GM13976 (cell line): ENCODE results near the gene PTPN21.

Experiments used
- DNase-seq: peaks from one replicate; pipeline ENCODE4 v3.0.0; 2012; ENCODE audit warnings: low spot score
- in situ Hi-C: fragments of 300-500 bp; cut with MboI; formaldehyde crosslinking; loops from one replicate; pipeline ENCODE4 v1.12.0; 2022; ENCODE audit warnings: low sequenced_read_pairs, mixed read lengths, inconsistent platforms; ENCODE audit not compliant: unreplicated experiment
- TF ChIP-seq, protein P1 (sequence below): IDR thresholded peaks from 2 replicates; pipeline ENCODE4 v1.5.1; 2012; ENCODE audit warnings: borderline replicate concordance, mild to moderate bottlenecking; ENCODE audit not compliant: insufficient read depth; ENCODE audit errors: extremely low read depth, missing control alignments, control extremely low read depth

Gene PTPN21

DNA sequence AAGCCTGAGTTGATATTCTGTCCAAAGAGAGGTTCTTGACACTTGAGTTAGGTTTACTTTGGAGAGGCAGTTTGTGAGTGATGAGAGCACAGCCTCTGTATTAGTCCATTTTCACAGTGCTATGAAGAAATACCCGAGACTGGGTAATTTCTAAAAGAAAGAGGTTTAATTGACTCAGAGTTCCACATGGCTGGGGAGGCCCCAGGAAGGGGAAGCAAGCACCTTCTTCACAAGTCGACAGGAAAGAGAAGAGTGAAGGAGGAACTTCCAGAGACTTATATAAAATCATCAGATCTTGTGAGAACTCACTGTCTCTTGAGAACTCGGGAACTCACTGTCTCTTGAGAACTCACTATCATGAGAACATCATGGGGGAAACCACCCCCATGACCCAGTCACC is 13.4 kb upstream of the PTPN21 start:
- TF ChIP-seq, protein P1, sequence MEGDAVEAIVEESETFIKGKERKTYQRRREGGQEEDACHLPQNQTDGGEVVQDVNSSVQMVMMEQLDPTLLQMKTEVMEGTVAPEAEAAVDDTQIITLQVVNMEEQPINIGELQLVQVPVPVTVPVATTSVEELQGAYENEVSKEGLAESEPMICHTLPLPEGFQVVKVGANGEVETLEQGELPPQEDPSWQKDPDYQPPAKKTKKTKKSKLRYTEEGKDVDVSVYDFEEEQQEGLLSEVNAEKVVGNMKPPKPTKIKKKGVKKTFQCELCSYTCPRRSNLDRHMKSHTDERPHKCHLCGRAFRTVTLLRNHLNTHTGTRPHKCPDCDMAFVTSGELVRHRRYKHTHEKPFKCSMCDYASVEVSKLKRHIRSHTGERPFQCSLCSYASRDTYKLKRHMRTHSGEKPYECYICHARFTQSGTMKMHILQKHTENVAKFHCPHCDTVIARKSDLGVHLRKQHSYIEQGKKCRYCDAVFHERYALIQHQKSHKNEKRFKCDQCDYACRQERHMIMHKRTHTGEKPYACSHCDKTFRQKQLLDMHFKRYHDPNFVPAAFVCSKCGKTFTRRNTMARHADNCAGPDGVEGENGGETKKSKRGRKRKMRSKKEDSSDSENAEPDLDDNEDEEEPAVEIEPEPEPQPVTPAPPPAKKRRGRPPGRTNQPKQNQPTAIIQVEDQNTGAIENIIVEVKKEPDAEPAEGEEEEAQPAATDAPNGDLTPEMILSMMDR: no peak
- in situ Hi-C loops: no loop called here
- no peak for DNase-seq

DNA sequence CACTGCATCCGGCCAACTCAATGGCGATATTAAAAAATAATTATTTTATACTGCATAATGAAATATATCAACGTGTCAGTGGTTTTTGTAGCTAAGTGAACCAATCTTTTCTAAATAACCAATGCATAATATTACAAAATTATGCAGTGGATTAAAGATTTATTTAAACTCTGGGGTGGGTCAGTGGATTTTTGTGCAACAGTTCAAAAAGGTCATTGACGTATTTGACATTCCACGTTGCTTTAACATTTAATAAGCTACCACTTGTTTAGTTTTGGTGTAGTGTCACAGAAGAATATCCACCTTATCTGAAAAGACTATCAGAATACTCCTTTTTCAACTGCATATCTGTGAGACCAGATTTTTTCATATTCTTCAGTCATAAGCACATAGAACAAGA is 10.6 kb upstream of the PTPN21 start:
- in situ Hi-C loops: no loop called here
- DNase-seq: no peak
- TF ChIP-seq, protein P1: no peak

DNA sequence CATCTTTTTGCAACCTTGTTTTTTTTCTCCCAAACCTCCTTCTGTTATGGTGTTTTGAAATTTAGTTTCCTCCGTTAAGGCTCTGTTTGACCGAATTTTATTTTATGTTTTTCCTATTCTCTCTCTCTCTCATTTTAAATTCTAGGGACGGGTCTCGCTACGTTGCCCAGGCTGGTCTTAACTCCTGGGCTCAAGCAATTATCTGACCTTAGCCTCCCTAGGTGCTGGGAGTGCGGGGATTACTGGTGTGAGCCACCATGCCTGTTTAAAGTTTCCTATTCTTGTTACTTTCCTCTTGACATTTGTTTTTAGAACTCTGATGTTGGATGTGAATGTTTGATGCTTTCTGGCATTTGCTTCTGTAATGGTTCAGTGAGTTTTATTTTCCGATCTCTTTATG is 9.0 kb upstream of the PTPN21 start:
- TF ChIP-seq, protein P1: no peak
- in situ Hi-C loops: no loop called here
- DNase-seq: no peak

DNA sequence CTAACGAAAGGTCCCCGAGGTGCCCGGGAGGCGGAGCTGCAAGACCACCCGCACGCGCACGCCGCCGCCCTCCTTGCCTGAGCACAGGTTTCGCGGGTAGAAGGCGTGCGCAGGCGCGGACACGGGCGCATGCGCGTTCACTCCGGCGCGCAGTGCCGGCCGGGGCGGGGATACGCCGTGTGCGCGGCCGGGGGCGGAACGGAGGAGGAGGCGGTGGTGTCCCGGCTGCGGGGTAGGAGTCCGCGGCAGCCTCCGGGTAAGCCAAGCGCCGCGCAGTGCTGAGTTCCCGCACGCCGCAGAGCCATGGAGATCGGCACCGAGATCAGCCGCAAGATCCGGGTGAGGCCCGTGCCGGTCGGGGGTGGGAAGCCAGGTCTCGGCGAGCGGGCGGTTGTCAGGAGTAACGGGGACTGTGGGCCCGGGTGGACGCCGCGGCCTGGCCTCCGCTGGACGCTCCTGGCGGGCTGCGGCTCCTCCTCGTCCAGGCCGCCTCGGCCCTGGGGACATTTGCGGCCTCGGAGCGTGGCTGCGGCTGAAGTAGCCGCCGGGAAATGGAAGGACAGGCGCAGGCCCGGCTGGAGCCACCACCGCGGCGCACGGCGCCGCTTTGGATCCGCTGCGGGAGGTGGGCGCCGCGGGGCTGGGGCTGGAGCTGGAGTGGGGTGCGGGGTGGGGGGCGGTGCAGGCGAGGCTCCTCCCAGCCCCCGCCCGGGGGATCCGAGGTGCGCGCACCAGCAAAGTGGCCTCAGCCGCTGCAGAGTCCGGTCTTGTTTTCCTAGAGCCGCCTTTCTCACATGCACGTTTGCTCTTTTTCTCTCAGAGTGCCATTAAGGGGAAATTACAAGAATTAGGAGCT is 8.3 kb upstream of the PTPN21 start, which contains the start of gene ZC3H14:
ZC3H14 (plus strand) TSS at position 207 of the 856 bp plus-strand sequence; CDS start at position 304, 97 bp downstream.
- in situ Hi-C loops: no loop called here

DNA sequence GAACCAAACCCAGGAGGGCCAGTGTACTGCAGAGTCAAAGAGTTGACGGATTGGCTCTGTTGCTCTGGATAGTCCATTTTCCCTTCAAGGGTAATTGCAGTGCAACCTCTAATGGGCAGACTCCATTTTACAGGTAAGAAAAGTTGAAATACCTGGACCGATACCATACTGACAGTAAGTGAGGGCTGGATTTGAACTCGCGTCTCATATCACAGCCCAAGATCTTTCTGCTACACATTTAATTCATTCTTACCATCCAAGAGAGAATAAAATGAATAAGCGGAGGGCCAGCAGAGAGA is 7.7 kb upstream of the PTPN21 start:
- TF ChIP-seq, protein P1: no peak
- no peak for DNase-seq
- in situ Hi-C loops: no loop called here

More for the DNA sequence above, 8.3 kb upstream of the PTPN21 start, which contains the start of gene ZC3H14:
- peak; percentile 96 for DNase-seq
- TF ChIP-seq, protein P1: peak; percentile 15

DNA sequence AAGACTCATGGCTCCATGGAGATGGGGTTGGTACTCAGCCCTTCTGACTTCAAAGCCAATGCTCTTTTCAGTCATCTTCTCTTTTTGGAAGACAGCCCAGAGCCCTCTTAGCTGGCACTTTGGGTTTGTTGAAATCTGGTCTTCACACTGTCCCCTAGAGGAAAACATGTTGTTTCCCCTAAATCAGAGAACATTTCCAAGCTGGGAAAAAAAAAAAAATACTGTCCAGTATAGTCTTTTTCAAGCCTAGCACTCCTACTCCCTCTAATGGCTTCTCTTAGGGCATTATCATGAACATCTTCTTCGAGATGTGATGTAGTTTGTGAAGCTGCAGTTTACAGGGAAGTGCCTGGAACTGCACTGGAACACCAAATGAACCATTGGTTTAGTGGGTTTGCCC is 5.0 kb upstream of the PTPN21 start:
- DNase-seq: no peak
- in situ Hi-C loops: no loop called here
- TF ChIP-seq, protein P1: no peak
